G401 (cell line): Measurements from ENCODE around the gene MRPL24. TPM values are rescaled to one million over a fixed set of nuclear protein-coding genes. Genes with fewer than 3 reads are reported as not detected.
A peak's percentile ranks its signal among the peaks of the same experiment; 100 is the strongest.
"Not testable (repeated sequence)": the region's sequence is repeated elsewhere in the genome, so short reads cannot be mapped to it uniquely, and the experiment has no call there.

Source experiments
- DNase-seq: peaks from one replicate; pipeline ENCODE4 v3.0.0-alpha.2; 2015; ENCODE audit warnings: low spot score
- in situ Hi-C: cut with HindIII; loops from 2 replicates; pipeline ENCODE4 v1.10.0; 2016; ENCODE audit warnings: low sequenced_read_pairs, mixed read lengths
- total RNA-seq: library from RNA; depleted of rRNA; stranded (reverse); fragments of >200 nt; shearing (Covaris generic); gene quantifications from 2 replicates; pipeline ENCODE4 v1.2.3, GENCODE V29; 2014

Gene MRPL24
- total RNA-seq, 1 experiment from 2014 or later = 34.2 TPM

- in situ Hi-C loops = not testable (repeated sequence)
Measured at GRCh38 chr1:156765136-156765535, 24.2 kb upstream of the MRPL24 start.

GRCh38 chr1:156760796-156761104 is 19.9 kb upstream of the MRPL24 start:
- in situ Hi-C loops = no loop called here
- DNase-seq = no peak

More at GRCh38 chr1:156765136-156765535, 24.2 kb upstream of the MRPL24 start:
- DNase-seq = not testable (repeated sequence)

GRCh38 chr1:156760092-156760795 is 19.4 kb upstream of the MRPL24 start:
- in situ Hi-C loops = no loop called here

GRCh38 chr1:156757572-156758253 is 16.8 kb upstream of the MRPL24 start:
- DNase-seq, in situ Hi-C loops: not testable (repeated sequence)

More at GRCh38 chr1:156760092-156760795, 19.4 kb upstream of the MRPL24 start:
- peak; percentile 92 for DNase-seq

GRCh38 chr1:156756355-156756754 is 15.5 kb upstream of the MRPL24 start:
- in situ Hi-C loops = no loop called here

GRCh38 chr1:156755527-156755950 is 14.7 kb upstream of the MRPL24 start:
- in situ Hi-C loops = no loop called here
- DNase-seq = no peak

More at GRCh38 chr1:156756355-156756754, 15.5 kb upstream of the MRPL24 start:
- no peak for DNase-seq

- in situ Hi-C loops = no loop called here
- no peak for DNase-seq
Measured at GRCh38 chr1:156754219-156754618, 13.3 kb upstream of the MRPL24 start.

GRCh38 chr1:156752843-156753482 is 12.1 kb upstream of the MRPL24 start:
- in situ Hi-C loops = no loop called here
- DNase-seq = no peak

GRCh38 chr1:156751757-156752481 is 11.0 kb upstream of the MRPL24 start:
- peak; percentile 97 for DNase-seq
- in situ Hi-C loops = no loop called here

- in situ Hi-C loops = no loop called here
- no peak for DNase-seq
Measured at GRCh38 chr1:156751451-156751756, 10.5 kb upstream of the MRPL24 start, which contains the start of gene HDGF. Gene HDGF (minus strand): TSS chr1:156751675. CDS start chr1:156751429, 246 bp downstream.

- in situ Hi-C loops = no loop called here
- DNase-seq = no peak
Measured at GRCh38 chr1:156750711-156751450, 10.0 kb upstream of the MRPL24 start.

- DNase-seq = no peak
- in situ Hi-C loops = no loop called here
Measured at GRCh38 chr1:156750191-156750672, 9.3 kb upstream of the MRPL24 start.

GRCh38 chr1:156749419-156750118 is 8.7 kb upstream of the MRPL24 start:
- DNase-seq = no peak
- in situ Hi-C loops = no loop called here

- in situ Hi-C loops = no loop called here
- DNase-seq = no peak
Measured at GRCh38 chr1:156748670-156749418, 8.0 kb upstream of the MRPL24 start.

- no peak for DNase-seq
- in situ Hi-C loops = no loop called here
Measured at GRCh38 chr1:156747742-156748669, 7.1 kb upstream of the MRPL24 start.

- DNase-seq = peak; percentile 84
- in situ Hi-C loops = no loop called here
Measured at GRCh38 chr1:156746728-156747631, 6.1 kb upstream of the MRPL24 start.
